MM.1S (cell line): Measurements from ENCODE around the gene PPP5C.

Experiments used
- EZH2 ChIP-seq: fragments of 300-600 bp; sonication (generic); optimal IDR thresholded peaks from 2 replicates; pipeline ENCODE3; 2017; ENCODE audit warnings: low read depth, mild to moderate bottlenecking, antibody characterized with exemption, low read length, mixed read lengths
- TF ChIP-seq, protein P1 (sequence below): fragments of 300-600 bp; sonication (generic); IDR thresholded peaks from 2 replicates; pipeline ENCODE4 v1.5.1; 2016; ENCODE audit warnings: antibody characterized with exemption, low read length, mixed read lengths

DNA sequence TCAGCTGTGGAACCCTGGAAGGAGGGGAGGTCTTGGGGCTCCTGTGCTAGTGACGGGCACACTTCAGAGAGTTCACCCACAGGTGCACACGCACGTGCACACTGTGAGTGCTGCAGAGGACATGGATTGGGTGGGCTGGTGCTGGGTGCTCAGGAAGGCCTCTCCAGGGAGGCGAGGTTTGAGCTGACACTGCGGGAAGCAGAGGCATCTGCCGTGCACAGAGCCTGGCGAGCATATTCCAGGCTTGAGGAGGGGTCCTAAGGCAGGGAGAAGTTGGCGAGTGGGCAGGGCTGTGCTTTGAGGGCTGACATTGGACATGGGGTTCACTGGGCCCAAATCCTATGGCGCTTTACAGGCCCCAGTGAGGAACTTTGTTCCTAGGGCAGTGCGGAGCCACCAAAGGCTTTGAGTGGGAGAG, 40.8 kb downstream of the PPP5C start:
- TF ChIP-seq, protein P1, sequence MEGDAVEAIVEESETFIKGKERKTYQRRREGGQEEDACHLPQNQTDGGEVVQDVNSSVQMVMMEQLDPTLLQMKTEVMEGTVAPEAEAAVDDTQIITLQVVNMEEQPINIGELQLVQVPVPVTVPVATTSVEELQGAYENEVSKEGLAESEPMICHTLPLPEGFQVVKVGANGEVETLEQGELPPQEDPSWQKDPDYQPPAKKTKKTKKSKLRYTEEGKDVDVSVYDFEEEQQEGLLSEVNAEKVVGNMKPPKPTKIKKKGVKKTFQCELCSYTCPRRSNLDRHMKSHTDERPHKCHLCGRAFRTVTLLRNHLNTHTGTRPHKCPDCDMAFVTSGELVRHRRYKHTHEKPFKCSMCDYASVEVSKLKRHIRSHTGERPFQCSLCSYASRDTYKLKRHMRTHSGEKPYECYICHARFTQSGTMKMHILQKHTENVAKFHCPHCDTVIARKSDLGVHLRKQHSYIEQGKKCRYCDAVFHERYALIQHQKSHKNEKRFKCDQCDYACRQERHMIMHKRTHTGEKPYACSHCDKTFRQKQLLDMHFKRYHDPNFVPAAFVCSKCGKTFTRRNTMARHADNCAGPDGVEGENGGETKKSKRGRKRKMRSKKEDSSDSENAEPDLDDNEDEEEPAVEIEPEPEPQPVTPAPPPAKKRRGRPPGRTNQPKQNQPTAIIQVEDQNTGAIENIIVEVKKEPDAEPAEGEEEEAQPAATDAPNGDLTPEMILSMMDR: no peak
- TF ChIP-seq EZH2: no peak
